Parietal lobe (tissue), 2 donors: ENCODE measurements around the gene TTC33. TPM values are rescaled to one million over a fixed set of nuclear protein-coding genes. Genes with fewer than 3 reads are reported as not detected.

Experiments used
- small RNA-seq: library from RNA; depleted of rRNA; stranded (forward); fragments of <200 nt; gene quantifications from one replicate; pipeline ENCODE3, GENCODE V24; 2014; ENCODE audit warnings: low replicate concordance
- total RNA-seq: library from RNA; depleted of rRNA; stranded (reverse); fragments of >200 nt; gene quantifications from one replicate; pipeline ENCODE4 v1.2.3, GENCODE V29; 2014

Gene TTC33, protein sequence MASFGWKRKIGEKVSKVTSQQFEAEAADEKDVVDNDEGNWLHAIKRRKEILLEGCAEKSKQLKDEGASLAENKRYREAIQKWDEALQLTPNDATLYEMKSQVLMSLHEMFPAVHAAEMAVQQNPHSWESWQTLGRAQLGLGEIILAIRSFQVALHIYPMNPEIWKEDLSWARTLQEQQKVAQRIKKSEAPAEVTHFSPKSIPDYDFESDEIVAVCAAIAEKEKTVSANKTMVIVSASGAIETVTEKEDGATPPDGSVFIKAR
- total RNA-seq: 57.9 TPM

GRCh38 chr5:40755407-40756365 lies at the start of gene TTC33:
Gene TTC33, minus strand, starts transcription at chr5:40755961. Its CDS starts 8,943 bp downstream, at chr5:40747018.

DNA sequence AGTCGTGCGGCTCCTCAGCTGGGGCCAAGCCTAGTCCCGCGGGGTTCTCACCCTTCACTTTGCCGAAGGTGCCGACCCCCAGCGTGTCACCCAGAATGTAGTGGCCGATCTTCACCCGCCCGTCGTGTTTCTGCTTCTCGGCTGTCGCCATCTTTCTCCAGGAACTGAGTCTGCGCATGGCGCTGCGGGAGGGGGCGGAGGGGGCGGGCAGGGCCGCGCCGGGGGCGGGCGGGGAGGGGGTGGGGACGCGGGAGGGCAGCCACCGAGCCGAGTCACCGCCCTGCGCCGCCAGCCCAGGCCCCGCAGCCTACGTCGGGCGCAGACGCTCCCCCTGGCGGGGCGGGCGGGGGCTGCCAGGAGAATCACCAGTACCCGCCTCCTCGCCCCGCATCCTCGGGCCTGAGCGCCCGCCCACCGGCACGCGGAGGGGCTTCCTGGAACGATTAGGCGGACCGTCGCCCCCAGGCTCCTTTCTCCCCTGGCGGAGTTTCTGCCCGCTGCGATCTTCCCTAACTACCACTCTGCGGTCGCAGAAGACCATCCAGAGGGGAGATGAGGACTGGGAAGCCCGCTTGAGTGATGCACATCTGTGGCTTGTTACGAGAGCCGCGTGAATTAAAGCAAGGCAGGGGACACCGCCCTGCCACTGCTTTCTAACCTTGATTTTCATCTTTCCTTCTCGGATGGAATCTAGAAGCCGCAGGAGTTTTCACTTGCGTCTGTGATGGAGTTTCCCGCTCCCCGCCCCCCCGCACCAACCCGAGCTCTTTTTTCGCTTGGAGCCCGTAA lies 42.4 kb upstream of the TTC33 start, which contains the start of gene PRKAA1:
Gene PRKAA1 (minus strand): TSS at position 363 of the 789 bp plus-strand sequence. CDS start 185 bp downstream, at position 178.

DNA sequence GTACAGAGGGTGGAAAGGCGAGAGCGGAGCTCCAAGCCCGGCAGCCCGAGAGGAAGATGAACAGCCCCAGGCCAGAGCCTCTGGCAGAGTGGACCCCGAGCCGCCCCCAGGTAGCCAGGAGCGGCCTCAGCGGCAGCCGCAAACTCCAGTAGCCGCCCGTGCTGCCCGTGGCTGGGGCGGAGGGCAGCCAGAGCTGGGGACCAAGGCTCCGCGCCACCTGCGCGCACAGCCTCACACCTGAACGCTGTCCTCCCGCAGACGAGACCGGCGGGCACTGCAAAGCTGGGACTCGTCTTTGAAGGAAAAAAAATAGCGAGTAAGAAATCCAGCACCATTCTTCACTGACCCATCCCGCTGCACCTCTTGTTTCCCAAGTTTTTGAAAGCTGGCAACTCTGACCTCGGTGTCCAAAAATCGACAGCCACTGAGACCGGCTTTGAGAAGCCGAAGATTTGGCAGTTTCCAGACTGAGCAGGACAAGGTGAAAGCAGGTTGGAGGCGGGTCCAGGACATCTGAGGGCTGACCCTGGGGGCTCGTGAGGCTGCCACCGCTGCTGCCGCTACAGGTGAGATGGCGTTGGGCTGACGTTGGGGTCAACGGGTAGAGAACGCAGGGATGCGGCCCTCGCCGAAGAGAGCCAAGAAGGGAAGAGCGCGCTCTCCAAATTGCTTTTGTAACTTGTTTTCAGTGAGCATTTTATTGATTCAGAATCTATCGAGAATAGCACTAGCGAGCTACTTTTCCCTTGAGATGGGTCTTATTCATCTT lies 75.7 kb downstream of the TTC33 start, which contains the start of gene PTGER4:
Gene PTGER4 (plus strand): TSS at position 3 of the 769 bp plus-strand sequence. CDS start 1,079 bp downstream, outside the sequence.

Small RNAs within 50 kb of the gene (small RNA-seq; reads per million reads assigned to genes)
- not detected for gene RF00092
- not detected for gene RF00191

Other genes starting within 250 kb of the TTC33 start
- gene PTGER4, start 76.0 kb downstream of the TTC33 start, total RNA-seq: 1.6 TPM
- 78.3 TPM for gene PRKAA1, start 42.4 kb upstream of the TTC33 start, total RNA-seq
- 547 TPM for gene RPL37, start 79.3 kb upstream of the TTC33 start, total RNA-seq
- 0.63 TPM for gene CARD6, start 85.4 kb upstream of the TTC33 start, total RNA-seq
- 0.94 TPM for gene C7, start 153.5 kb upstream of the TTC33 start, total RNA-seq